HG03159 (cell line): Measurements from ENCODE around the gene CYP2F1.
"Not testable (repeated sequence)": the region's sequence is repeated elsewhere in the genome, so short reads cannot be mapped to it uniquely, and the experiment has no call there.

Source experiments
- ATAC-seq: cut with Tn5 transposase; IDR thresholded peaks from one replicate; pipeline ENCODE4 v1.9.1; 2021; ENCODE audit warnings: mild to moderate bottlenecking, moderate library complexity; ENCODE audit not compliant: unreplicated experiment

CYP2F1 gene, protein sequence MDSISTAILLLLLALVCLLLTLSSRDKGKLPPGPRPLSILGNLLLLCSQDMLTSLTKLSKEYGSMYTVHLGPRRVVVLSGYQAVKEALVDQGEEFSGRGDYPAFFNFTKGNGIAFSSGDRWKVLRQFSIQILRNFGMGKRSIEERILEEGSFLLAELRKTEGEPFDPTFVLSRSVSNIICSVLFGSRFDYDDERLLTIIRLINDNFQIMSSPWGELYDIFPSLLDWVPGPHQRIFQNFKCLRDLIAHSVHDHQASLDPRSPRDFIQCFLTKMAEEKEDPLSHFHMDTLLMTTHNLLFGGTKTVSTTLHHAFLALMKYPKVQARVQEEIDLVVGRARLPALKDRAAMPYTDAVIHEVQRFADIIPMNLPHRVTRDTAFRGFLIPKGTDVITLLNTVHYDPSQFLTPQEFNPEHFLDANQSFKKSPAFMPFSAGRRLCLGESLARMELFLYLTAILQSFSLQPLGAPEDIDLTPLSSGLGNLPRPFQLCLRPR

DNA sequence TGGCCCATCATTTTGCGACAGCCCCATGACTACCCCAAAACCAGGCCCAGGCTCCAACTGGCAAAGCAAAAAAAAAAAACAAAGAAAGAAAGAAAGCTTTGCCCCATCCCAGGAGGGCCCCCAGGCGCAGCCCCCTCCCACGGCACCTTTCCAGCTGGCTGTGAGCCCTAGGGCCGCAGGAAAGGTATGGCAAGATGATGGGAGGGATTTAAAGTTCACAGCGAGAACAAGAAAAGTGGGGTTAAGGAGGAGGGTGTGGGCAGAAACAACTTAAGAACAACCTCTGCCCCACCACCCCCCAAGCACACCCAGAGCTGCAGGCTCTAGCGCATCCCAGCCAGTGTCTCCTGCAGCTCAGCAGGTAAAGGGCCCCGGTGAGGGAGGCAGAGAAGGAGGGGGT lies at the start of gene CYP2F1:
Gene CYP2F1 (plus strand): TSS at position 301 of the 400 bp plus-strand sequence. CDS start 1,757 bp downstream, outside the sequence.
- no peak for ATAC-seq

DNA sequence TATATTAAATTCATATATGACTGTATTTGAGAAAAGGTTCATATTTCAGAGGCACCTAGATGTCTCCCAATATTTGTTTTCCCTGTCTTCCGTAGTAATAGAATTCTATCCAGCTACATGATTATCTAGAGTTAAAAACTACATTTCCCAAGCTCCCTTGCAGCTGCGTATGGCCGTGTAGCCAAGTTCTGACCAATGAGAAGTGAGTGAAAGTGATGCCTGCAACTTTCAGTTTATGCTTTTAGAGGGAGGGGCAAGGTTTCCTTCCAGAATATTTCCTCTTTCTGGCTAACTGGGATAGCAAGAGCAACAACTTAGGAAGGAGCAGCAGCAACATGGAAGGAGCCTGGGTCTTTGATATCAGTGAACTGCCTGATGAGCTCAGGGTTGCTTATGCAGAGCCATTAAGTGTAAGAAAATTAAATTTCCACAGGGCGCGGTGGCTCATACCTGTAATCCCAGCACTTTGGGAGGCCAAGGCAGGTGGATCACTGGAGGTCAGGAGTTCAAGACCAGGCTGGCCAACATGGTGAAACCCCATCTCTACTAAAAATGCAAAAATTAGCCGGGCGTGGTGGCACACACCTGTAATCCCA lies 49.2 kb upstream of the CYP2F1 start:
- no peak for ATAC-seq

DNA sequence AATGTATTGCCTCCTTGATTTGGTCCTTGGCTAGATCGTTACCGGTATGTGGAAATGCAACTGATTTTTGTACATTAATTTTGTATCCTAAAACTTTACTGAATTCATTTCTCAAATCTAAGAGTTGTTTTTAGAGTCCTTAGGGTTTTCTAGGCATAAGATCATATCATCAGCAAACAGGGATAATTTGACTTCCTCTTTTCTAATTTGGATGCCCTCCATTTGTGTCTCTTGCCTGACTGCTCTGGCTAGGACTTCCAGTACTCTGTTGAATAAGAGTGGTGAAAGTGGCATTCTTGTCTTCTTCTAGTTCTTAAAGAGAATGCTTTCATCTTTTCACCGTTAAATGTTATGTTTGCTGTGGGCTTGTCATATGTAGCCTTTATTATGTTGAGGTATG lies 37.9 kb upstream of the CYP2F1 start:
- no peak for ATAC-seq

DNA sequence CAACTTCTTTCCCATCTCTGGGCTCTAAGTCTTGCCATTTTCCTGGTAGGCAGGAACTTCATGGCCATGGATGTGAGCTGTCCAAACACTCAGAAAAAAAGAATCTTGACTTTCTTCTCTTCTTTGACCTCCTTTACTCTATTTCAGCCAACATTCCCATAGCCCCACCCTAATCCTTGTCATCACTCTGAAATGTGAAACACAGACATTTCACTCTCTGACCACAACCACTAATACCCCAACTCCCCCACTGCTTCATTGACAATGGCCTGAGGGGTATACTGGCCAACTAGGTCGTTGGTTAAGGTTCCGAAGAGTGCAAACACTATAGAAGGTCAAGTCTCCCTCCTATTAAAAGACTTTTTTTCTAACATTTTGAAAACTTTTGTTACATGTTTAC lies 30.7 kb upstream of the CYP2F1 start:
- no peak for ATAC-seq

DNA sequence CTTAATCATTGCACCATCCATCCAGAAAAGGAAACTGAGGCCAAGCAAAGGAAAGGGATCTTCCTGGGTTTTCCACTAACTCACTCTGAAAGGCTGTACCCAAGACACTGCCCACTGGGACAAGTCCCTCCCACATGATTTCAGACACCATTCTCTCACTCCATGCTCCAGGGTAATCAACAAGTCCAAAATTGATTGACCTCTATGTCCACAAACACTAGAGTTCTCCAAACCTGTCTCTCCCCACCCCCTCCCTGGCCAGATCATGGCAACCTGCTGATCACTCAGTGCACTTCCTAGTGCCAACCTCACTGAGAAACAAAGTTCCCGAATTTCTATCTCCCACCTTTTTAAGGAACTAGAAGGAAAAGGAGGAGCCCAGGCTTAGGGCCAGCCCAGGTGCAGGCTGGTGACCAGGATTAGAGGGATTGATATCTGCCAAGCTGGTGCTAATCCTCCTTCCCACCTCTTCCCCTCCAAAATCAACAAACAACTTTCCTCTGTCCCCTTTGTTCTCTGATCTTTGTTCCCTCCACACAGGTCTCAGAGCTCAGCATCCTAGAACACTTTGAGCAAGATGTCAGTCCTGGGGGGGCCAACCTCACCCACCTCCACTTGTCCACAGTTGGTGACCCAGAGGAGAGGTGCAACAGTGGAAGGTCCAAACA lies 28.4 kb upstream of the CYP2F1 start:
- no peak for ATAC-seq

DNA sequence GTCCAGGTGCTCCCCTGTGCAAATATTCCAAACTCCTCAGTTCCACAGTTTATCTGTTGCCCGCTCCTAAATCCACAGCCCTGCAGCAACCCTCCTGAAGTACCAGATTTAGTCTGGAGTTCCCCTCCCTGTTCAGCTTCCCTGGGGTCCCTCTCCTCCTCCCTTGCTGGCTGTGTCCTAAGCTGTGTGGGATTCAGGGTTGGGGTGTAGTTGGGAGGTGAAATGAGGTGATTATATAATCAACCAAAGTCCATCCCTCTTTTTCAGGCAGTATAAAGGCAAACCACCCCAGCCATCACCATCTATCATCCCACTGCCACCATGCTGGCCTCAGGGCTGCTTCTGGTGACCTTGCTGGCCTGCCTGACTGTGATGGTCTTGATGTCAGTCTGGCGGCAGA lies 26.1 kb upstream of the CYP2F1 start, which contains the start of gene CYP2A13:
Gene CYP2A13 (plus strand): TSS at position 301 of the 400 bp plus-strand sequence. CDS start 21 bp downstream, at position 322.
- no peak for ATAC-seq

DNA sequence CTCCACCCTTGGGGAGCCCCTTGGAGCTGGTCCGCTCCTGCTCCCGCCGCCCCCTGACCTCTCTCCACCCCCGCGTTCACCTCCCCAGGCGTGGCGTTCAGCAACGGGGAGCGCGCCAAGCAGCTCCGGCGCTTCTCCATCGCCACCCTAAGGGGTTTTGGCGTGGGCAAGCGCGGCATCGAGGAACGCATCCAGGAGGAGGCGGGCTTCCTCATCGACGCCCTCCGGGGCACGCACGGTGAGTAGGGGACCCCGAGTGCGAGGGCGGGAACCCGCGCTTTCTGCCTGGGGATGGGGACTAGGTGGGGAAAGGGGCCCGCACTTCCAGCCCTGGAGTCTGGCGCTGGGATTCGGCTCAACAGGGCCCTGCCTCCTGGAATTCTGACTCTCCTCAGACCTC lies 24.3 kb upstream of the CYP2F1 start:
- no peak for ATAC-seq

DNA sequence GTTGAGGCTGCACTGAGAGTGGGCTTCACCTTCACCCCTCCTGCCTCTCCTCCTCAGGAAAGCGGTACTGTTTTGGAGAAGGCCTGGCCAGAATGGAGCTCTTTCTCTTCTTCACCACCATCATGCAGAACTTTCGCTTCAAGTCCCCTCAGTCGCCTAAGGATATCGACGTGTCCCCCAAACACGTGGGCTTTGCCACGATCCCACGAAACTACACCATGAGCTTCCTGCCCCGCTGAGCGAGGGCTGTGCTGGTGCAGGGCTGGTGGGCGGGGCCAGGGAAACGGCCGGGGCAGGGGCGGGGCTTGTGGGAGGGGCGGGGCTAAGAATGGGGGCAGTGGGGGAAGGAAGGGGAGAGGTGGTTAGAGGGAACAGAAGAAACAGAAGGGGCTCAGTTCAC lies 18.5 kb upstream of the CYP2F1 start:
- no peak for ATAC-seq

DNA sequence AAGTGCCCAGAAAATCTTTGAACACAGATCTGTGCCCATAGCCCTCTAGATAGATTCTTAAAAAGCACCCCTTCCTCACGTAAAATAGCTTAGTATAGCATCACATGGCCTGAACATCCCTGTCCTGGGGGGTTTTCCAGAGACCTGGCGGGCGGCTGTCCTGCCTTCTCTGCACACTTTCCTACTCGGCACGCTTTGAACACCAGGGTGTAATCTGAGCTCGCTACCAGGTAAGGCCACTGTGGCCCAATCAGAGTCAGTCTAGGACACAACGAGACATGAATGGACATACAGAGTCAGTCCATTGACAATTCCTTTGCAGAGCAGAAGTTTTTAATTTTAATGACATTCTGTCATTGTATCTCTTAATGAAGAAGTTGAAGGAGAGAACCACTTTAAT lies 17.9 kb upstream of the CYP2F1 start:
- no peak for ATAC-seq

DNA sequence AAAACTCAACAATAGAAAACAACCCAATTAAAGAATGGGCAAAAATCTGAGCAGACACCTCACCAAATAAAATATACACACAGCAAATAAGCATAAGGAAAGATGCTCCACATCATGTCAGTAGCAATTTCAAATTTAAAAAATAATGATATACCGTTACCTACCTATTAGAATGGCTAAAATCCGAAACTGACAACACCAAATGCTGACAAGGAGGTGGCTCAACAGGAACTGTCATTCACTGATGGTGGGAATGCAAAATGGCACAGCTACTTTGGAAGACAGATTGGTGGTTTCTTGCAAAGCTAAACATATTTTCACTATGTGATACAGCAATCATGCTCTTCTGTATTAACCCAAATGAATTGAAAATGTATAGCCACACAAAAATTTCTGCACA lies 16.9 kb upstream of the CYP2F1 start:
- ATAC-seq = no peak

DNA sequence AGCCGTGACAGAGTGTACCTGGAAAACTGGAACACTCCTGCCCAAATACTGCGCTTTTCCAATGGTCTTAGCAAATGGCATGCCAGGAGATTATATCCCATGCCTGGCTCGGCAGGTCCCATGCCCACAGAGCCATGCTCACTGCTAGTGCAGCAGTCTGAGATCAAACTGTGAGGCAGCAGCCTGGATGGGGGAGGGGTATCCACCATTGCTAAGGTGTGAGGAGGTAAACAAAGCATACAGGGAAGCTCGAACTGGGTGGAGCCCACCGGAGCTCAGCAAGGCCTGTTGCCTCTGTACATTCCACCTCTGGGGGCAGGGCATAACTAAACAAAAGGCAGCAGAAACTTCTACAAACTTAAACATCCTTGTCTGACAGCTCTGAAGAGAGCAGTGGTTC lies 15.5 kb upstream of the CYP2F1 start:
- ATAC-seq = no peak

DNA sequence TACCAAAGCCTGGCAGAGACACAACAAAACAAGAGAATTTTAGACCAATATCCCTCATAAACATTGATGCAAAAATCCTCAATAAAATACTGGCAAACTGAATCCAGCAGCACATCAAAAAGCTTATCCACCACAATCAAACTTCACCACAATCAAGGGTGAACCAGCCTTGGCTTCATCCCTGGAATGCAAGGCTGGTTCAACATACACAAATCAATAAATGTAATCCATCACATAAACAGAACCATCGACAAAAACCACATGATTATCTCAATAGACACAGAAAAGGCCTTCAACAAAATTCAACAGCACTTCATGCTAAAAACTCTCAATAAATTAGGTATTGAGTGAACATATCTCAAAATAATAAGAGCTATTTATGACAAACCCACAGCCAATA lies 12.0 kb upstream of the CYP2F1 start:
- ATAC-seq = not testable (repeated sequence)

DNA sequence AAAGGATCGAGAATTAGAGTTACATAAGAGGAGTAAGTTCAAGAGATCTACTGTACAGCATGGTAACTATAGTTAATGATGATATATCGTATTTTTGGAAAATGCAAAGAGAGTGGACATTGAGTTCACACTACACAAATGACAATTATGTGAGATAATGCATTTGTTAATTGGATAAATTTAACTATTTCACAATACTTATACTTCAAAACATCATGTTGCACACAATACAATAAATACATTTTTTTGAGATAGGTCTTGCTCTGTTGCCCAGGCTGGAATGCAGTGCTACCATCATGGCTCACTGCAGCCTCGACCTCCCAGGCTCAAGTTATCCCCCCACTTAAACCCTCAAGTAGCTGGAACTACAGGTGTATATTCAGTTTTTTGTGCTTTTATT lies 8.1 kb upstream of the CYP2F1 start:
- ATAC-seq = no peak

DNA sequence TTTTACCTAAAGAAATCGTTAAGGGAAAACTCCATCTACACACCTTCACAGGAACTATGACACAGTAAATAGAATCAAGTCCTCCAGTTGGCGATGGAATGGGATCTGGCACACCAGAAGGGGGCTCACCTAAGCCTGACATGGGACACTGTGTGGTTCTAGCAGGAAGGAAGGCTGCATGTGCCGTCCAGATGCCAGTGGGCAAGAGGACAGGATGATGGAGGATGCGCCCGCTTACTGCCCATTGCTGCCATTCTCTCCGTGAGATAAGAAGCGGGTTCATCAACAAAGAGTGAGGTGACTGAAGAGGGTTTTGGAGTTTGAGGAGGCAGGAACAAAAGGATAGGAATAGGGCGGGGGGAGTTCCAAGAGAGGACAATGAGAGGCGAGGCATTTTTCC lies 2.9 kb upstream of the CYP2F1 start:
- no peak for ATAC-seq

DNA sequence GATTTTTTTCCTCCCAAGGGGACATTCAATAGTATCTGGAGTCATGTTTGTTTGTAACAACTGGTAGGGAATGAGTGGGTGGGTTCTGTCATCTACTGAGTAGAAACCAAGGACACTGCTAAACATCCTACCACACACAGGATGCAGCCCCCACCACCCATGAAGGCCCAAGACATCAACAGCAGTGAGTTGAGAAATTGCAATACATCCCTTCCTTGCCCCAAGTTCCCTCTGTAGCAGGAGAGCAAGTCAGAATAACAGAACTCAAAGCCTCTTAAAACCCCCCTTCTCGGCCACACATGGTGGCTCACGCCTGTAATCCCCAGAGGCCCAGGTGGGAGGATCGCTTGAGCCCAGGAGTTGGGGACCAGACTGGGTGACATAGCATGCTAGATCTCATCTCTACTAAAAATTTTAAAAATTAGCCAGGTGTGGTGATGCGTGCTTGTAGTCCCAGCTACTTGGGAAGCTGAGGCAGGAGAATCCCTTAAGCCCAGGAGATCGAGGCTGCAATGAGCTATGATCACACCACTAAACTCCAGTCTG lies 2.4 kb upstream of the CYP2F1 start:
- no peak for ATAC-seq

DNA sequence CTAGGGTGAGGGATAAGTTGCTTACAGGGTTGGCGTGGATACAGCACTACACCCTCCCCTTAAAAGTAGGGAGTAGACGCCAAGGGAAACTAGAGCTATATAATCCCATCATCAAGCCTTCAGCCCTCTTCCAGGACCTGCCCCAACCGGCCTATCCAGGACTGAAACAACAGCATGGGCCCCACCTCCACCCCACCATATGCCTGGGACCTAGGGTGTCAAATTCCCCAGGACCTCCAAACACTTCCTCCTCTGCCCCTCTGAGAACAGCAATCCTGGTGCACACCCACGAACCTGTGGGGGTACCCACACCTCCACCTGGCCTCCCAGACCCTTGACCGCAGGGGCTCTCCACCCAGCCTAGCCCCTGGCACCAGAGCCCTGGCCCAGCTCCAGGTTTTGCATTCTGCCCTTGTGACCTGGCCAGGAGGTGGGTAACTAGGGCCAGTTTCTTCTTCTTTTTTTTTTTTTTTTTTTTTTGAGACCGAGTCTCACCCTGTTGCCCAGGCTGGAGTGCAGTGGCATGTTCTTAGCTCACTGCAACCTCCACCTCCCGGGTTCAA lies 1.4 kb upstream of the CYP2F1 start:
- no peak for ATAC-seq

DNA sequence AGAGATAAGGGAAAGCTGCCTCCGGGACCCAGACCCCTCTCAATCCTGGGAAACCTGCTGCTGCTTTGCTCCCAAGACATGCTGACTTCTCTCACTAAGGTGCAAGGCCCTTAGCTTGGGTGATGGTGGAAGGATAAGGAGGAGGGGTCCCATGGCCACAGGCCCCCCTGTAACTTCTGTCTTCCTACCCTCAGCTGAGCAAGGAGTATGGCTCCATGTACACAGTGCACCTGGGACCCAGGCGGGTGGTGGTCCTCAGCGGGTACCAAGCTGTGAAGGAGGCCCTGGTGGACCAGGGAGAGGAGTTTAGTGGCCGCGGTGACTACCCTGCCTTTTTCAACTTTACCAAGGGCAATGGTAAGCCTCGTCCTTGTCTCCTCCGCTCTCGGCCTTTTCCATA lies 2.0 kb downstream of the CYP2F1 start:
- ATAC-seq = no peak

DNA sequence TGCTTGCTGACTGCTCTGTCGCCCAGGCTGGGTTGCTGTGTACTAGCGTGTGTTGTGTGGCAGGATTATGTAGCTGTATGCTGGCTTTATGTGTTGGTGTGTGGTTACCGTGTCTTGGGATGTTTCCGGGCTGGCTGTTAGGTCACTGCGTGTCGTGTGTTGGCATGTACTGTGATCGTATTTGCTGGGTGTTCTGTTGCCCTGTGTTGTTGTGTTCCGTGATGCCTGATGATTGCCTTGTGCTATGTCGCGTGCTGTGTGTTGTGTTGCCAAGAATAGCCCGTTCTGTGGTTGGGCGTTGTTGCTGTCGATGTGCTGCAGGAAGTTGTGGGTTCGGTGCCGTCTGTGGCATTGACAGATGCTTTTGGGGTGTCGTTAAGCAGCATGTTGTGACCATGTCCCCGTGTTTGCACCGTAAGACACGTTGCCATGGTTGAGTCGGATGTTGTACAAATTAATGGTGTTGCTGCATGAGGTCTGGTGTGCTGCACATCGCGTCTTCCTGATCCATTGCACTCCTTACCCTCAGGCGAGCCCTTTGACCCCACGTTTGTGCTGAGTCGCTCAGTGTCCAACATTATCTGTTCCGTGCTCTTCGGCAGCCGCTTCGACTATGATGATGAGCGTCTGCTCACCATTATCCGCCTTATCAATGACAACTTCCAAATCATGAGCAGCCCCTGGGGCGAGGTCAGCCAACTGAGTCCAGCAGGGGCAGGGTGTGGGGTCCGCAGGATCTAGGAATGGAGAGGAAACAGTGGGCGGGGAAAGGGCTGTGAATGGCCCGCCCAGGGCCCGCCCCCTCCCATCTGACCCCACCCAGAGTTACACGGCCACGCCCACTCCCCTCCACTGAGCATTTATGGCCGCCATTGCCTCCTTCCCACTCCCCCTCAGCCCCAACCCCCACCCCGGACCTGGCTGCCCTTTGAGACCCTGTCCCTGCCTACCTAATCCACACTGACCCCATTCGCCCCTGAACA lies 7.0 kb downstream of the CYP2F1 start:
- ATAC-seq = not testable (repeated sequence)

DNA sequence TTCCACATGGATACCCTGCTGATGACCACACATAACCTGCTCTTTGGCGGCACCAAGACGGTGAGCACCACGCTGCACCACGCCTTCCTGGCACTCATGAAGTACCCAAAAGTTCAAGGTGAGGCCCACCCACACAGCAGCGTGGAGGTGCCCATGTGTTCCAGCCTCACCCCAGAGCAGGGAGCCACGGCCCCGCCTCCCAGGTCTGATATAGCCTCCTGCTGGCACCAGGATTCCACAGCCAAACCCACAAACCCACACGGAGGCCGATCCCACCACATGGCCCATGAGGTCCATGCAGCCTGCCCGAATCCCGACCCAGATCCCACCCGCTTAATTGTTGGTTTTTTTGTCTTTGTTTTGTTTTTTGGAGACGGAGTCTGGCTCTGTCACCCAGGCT lies 8.6 kb downstream of the CYP2F1 start:
- ATAC-seq = not testable (repeated sequence)

DNA sequence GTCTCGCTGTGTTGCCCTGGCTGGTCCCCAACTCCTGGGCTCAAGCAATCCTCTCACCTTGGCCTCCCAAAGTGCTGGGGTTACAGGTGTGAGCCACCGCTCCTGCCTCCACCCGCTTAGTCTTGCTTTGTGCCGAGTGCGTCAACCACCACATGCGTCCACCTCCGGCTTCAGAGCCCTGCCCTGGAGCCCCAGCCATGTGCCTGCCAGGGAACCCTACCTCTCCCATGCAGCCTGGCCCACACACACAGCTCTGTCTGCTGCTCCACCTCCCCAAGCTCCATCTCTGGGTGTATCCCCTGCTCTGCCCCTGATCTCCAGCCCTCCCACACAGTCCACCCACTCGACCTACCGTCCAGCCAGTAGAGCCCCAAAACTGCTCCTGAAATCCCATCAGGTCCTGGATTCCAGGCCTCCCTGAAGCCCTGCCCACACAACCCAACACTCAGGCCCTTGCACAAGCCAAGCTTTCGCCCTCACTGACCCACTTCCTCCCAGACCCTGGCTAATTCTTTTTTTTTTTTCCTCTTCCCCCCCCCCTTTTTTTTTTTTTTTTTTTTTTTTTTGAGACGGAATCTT lies 9.6 kb downstream of the CYP2F1 start:
- ATAC-seq = no peak
